ENCODE measurements around the gene MAP4K3.

- TF ChIP-seq CTCF (conservative IDR thresholded peaks at IDR 0.05; ENCODE audit: low read length) = no peak
- TF ChIP-seq EZH2phosphoT487 (IDR thresholded peaks at IDR 0.05; ENCODE audit: borderline replicate concordance, low read depth, low read length) = no peak
These were observed 68.2 kb downstream of the MAP4K3 start for GRCh38 chr2:39368846-39369245.
